HG03066 (cell line): ENCODE results near the gene BRD3.

Experiments used
- ATAC-seq: cut with Tn5 transposase; IDR thresholded peaks from one replicate; pipeline ENCODE4 v1.9.1; 2021; ENCODE audit warnings: low read depth; ENCODE audit not compliant: unreplicated experiment

Gene BRD3

GRCh38 chr9:134055981-134056461 is 11.8 kb downstream of the BRD3 start:
- ATAC-seq = no peak

- ATAC-seq = no peak
Measured at GRCh38 chr9:134054891-134055811, 12.7 kb downstream of the BRD3 start.

- ATAC-seq = no peak
Measured at GRCh38 chr9:134053941-134054761, 13.7 kb downstream of the BRD3 start.

- ATAC-seq = no peak
Measured at GRCh38 chr9:134053401-134053871, 14.4 kb downstream of the BRD3 start.

GRCh38 chr9:134052941-134053340 is 14.9 kb downstream of the BRD3 start:
- ATAC-seq = no peak

GRCh38 chr9:134052491-134052890 is 15.3 kb downstream of the BRD3 start:
- ATAC-seq = no peak

GRCh38 chr9:134051319-134051718 is 16.5 kb downstream of the BRD3 start:
- ATAC-seq = no peak

- ATAC-seq = no peak
Measured at GRCh38 chr9:134050726-134051125, 17.1 kb downstream of the BRD3 start.

GRCh38 chr9:134049772-134050588 is 17.8 kb downstream of the BRD3 start:
- no peak for ATAC-seq

GRCh38 chr9:134049236-134049635 is 18.6 kb downstream of the BRD3 start:
- no peak for ATAC-seq

GRCh38 chr9:134048582-134048968 is 19.3 kb downstream of the BRD3 start:
- no peak for ATAC-seq

- ATAC-seq = no peak
Measured at GRCh38 chr9:134047868-134048581, 19.8 kb downstream of the BRD3 start.

- ATAC-seq = no peak
Measured at GRCh38 chr9:134046894-134047681, 20.7 kb downstream of the BRD3 start.

- ATAC-seq = no peak
Measured at GRCh38 chr9:134045841-134046544, 21.8 kb downstream of the BRD3 start.

GRCh38 chr9:134044944-134045343 is 22.9 kb downstream of the BRD3 start:
- ATAC-seq = no peak

- no peak for ATAC-seq
Measured at GRCh38 chr9:134043531-134043988, 24.3 kb downstream of the BRD3 start.

GRCh38 chr9:134041649-134041962 is 26.2 kb downstream of the BRD3 start:
- no peak for ATAC-seq
